NCI-H146 treated with DMSO at 0.1 percent for 48 hours (cell line): ENCODE data around the gene RIPOR3.
"Not testable (repeated sequence)": the region's sequence is repeated elsewhere in the genome, so short reads cannot be mapped to it uniquely, and the experiment has no call there.

ENCODE experiments used
- DNase-seq: peaks from one replicate; lab custom pipeline; 2025; ENCODE audit not compliant: unreplicated experiment; lab: John Stamatoyannopoulos, UW

The RIPOR3 gene

GRCh38 chr20:50635676-50636600, 55.4 kb downstream of the RIPOR3 start:
- peak; percentile 58 for DNase-seq

DNA sequence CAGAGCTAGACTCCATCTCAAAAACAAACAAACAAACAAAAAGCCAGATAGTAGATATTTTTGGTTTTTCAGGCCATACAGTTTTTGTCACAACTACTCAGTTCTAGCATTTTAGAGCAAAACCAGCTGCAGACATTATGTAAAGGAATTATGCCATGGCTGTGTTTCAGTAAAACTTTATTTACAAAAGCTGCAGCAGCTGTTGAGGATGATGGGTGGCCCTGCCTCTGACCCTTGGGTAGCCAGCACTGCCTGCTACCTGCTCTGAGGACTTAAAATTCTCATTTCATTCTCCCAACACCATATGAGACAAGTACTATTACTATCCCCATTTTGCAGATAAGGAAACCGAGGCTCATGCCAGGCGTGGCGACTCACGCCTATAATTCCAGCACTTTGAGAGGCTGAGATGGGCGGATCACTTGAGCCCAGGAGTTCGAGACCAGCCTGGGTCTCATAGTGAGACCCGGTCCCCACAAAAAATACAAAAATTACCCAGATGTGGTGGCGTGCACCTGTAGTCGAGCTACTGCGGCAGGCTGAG, 56.3 kb downstream of the RIPOR3 start:
- no peak for DNase-seq

- DNase-seq, result no peak
Observed at GRCh38 chr20:50634191-50634590, 57.2 kb downstream of the RIPOR3 start.

DNA sequence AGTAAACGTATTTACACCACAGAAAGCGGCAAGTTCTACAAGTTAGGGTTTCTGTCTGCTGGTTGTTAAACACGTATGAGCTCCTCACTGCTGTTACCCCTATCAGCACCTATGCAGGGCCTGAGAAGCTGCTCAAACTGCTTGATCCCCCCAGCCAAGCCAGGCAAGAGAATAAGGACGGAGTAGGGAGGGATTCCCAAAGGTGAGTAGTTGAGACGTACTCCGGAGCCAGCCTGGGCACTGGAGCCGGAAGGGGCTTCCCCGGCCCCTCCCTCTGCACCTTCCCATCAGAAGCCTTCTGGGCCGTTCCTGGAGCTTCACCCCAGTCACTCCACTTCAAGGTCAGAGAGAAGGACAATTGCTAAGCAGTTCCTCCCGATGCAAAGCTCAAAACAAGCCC, 58.0 kb downstream of the RIPOR3 start:
- no peak for DNase-seq

GRCh38 chr20:50632701-50633100, 58.6 kb downstream of the RIPOR3 start:
- DNase-seq, result no peak

GRCh38 chr20:50632236-50632635, 59.1 kb downstream of the RIPOR3 start:
- no peak for DNase-seq

DNA sequence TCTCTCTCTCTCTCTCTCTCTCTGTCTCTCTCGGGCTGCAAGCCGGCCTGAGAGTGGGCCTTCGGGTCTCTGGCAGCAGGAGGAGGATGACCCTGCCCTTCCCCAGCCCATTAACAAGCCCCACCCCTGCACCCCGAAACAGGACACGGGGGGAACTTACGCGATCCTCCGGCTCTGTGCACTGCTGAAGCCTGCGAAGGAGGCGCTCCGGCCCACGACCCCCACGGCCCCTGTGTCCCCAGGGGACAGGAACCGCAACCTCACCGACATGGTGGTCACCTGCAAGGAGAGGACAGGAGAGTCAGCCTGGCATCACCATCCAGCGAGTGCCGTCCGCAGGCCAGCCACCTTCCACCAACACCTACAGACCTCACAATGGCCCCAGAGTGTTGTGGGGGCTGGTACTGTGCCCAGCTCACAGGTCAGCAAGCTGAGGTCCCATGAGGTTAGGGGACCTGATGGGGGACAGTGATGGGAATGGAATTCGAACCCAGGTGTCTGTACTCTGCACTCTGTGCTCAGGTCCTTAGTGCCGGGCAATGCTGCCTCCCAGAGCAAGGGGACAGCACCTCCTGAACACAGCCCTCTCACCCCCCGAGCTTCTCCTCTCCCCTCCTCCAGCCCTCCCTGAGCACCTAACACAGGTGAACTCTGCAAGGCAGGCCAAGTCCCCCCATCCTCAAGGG, 60.6 kb downstream of the RIPOR3 start:
- DNase-seq, result no peak

DNA sequence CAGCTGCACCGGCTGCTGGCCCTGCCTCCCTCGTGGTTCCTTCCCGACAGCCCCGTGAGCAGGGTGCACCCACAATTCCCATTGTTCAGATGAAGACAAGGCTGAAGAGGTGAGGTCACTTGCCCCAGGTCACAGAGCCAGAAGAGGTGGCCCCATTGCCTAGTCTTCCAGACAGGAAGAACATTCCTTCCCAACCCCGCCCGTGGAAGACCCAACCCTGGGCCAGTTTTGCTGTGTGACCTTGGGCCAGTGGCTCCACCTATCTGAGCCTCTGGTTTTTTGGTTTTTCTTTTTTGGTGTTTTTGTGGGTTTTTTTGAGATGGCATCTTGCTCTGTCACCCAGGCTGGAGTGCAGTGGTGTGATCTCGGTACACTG, 61.7 kb downstream of the RIPOR3 start:
- DNase-seq, result no peak

- no peak for DNase-seq
Observed at GRCh38 chr20:50628853-50629669, 62.3 kb downstream of the RIPOR3 start.

DNA sequence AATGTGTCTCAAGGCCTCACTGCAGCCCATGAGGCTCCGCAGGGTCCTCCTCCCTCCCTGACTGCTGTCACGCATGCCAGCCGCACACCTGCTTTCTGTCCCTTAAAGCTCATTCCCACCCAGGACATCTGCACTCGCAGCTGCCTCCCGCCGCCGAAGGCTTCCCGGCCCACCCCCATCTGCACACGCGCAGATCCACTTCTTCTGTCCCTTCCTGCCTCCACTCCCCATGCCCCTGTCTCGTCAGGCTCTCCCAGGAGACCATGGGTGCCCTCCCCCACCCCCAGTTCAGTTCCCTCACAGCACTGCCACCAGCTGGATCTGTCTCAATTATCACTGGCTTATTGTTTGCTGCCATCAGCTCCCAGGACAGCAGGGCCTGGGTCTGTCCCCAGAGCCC, 63.0 kb downstream of the RIPOR3 start:
- peak; percentile 39 for DNase-seq

DNA sequence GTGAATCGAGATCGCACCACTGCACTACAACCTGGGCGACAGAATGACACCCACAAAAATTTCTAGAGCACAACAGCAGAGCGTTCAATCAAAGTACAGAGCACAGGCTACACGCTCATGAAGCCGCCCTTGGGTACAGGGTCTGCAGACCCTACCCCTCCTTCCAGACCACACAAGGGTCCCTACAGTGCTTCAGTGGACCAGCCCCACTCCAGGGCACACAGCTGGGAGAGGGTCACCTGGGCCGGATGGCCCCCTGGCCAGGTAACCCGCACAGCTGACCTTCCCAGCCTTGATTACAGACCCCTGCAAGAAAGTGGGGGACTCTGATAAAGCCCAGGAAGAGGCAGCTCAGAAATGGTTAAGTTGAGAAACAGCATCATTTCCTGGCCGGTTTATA, 63.6 kb downstream of the RIPOR3 start:
- DNase-seq, result no peak

DNA sequence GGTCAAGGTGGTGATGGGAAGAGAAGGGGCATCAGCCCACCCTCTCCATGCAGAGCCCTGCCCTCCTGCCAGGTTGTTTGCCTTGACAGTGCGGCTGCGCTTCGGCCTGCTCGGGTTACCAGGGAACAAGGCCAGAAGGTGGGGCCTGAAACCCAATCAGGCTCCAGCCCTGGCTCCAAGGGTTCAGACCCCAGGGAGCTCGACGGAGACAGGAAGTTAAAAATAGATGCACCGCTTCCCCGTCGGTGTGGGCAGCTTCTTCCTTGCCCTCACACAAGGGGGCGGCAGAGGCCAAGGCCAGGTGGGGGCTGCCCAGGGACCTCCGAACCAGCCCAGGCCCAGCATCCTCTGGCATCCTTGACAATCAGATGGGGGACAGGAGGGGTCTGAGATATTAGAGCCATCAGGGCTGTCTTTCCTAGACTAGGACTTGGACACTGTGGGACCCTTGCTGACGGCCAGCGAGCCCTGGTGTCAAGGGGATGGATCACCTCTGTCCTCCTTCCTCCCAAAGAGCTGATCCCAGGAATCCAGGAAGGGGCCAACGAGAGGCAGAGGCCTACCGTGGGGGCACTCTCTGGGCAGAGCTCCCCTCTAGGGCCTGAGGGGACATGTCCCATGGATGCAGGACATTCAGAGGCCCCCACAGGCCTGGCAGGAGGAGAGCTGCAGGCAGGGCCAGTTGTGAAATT, 65.2 kb downstream of the RIPOR3 start:
- peak; percentile 35 for DNase-seq

GRCh38 chr20:50624351-50625016, 66.9 kb downstream of the RIPOR3 start:
- DNase-seq, result peak; percentile 90

DNA sequence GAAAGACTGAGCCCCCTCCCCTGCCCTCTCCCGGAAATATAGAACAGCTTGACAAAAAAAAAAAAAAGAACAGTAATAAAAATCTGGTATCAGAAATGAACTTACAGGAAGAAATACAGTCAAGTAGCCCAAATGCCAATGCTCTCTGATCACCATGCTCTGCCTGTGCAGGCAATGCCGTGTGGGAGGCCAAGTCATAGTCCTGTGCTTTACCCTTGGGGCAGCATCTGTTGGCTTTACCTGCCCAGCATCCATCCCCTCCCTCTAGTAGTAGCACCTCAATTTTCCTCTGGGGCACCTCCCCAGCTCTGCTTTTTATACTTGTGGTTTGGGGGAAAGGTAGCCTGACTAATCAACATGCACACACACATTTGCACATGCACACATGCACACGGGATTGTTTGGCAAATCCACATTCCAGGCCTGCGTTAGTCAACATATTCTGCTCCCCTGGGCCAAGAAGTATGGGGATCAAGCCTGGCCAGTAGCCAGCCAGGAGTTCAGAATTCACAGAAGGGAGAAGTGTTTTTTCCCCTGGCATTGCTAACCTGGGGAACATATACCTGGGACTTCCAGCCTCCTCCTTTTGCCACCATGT, 70.2 kb downstream of the RIPOR3 start:
- no peak for DNase-seq

GRCh38 chr20:50620459-50620858, 70.9 kb downstream of the RIPOR3 start:
- not testable (repeated sequence) for DNase-seq

DNA sequence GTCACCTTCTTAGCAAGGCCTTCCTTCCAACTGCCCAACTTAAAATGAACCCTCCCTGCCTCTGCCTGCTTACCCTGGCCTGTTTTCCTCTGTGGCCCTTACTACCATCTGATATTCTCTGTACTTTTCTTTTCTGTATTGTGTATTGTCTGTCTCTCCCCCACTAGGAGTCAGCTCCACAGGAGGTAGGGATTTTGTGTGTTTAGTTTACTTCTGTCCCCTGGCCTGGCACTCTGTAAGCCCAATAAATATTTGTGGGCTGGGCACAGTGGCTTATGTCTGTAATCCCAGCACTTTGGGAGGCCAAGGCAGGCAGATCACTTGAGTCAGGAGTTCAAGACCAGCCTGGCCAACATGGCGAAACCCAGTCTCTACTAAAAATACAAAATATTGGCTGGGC, 72.8 kb downstream of the RIPOR3 start:
- no peak for DNase-seq

- no peak for DNase-seq
Observed at GRCh38 chr20:50617022-50617421, 74.3 kb downstream of the RIPOR3 start.

DNA sequence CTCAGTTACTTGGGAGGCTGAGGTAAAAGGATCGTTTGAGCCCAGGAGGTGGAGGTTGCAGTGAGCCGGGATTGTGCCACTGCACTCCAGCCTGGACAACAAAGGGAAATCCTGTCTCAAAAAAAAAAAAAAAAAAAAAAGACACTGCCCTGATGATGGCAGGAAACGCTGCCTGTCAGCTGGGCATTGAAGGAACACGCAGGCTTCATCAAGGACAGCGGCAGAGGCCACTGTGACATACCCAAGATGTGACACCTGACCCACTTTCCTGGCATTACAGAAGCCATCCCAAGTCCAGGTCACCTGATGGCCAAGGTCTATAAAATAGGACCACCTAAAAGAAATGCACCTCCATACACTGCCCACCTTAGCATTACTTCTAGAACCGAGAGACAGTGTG, 75.9 kb downstream of the RIPOR3 start:
- no peak for DNase-seq

DNA sequence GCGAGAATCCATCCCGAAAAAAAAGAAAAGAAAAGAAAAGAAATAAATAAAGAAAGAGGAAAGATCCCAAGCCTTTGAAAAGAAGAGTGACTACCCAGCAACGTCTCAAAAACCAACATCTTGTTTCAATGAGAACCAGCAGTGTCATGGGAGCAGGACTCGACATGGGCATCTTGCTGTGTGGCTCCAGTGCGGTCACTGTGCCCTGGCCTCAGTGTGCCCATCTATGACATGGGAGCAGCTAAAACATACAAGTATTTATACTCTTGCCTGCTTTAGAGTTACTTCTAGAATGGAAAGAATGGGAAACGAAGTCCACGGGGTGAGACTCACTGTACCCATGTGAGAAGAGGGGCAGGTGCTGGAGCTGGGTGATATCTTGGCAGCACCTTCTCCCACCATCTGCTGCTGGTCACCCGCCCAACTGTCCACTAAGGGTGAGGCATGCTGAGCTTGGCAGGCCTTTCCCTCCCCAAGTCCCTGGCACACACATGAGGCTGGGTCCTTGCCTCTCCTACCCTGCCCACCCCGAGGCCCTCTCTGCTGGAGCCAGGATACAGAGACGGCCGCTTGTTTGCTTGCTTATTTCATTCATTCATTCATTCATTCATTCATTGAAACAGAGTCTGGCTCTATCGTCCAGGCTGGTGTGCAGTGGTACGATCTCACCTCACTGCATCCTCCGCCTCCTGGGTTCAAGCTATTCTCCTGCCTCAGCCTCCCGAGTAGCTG, 77.7 kb downstream of the RIPOR3 start:
- no peak for DNase-seq
